NCI-H1694 treated with DMSO at 0.1 percent for 48 hours (cell line): Measurements from ENCODE around the gene ZDBF2.
A peak's percentile ranks its signal among the peaks of the same experiment; 100 is the strongest.
"Not testable (repeated sequence)": the region's sequence is repeated elsewhere in the genome, so short reads cannot be mapped to it uniquely, and the experiment has no call there.

Experiments used
- DNase-seq: peaks from one replicate; lab custom pipeline; 2025; lab: John Stamatoyannopoulos, UW

ZDBF2 gene

GRCh38 chr2:206259376-206260187, 14.9 kb upstream of the ZDBF2 start:
- DNase-seq: no peak

GRCh38 chr2:206260188-206261012, 14.1 kb upstream of the ZDBF2 start:
- peak; percentile 11 for DNase-seq

GRCh38 chr2:206263959-206264603, 10.4 kb upstream of the ZDBF2 start:
- no peak for DNase-seq

GRCh38 chr2:206266130-206267125, 8.0 kb upstream of the ZDBF2 start:
- no peak for DNase-seq

- DNase-seq: no peak
These were observed 6.9 kb upstream of the ZDBF2 start for GRCh38 chr2:206267567-206267966.

- no peak for DNase-seq
These were observed 3.4 kb upstream of the ZDBF2 start for GRCh38 chr2:206271065-206271464.

- no peak for DNase-seq
These were observed 558 bp upstream of the ZDBF2 start for GRCh38 chr2:206273905-206274304.

GRCh38 chr2:206275312-206276055, 1.0 kb downstream of the ZDBF2 start:
- DNase-seq: peak; percentile 25

GRCh38 chr2:206276169-206276942, 1.9 kb downstream of the ZDBF2 start:
- no peak for DNase-seq

GRCh38 chr2:206277503-206277902, 3.0 kb downstream of the ZDBF2 start:
- no peak for DNase-seq

- DNase-seq: no peak
These were observed 8.3 kb downstream of the ZDBF2 start for GRCh38 chr2:206282746-206283145.

GRCh38 chr2:206287197-206287596, 12.7 kb downstream of the ZDBF2 start:
- no peak for DNase-seq

- no peak for DNase-seq
These were observed 14.9 kb downstream of the ZDBF2 start for GRCh38 chr2:206289391-206289790.

GRCh38 chr2:206296128-206296527, 21.7 kb downstream of the ZDBF2 start:
- no peak for DNase-seq

- not testable (repeated sequence) for DNase-seq
These were observed 25.1 kb downstream of the ZDBF2 start for GRCh38 chr2:206299608-206300007.

- DNase-seq: no peak
These were observed 31.2 kb downstream of the ZDBF2 start for GRCh38 chr2:206305523-206306245.

- DNase-seq: no peak
These were observed 36.6 kb downstream of the ZDBF2 start for GRCh38 chr2:206311026-206311425.

GRCh38 chr2:206316141-206316540, 41.7 kb downstream of the ZDBF2 start:
- no peak for DNase-seq

- DNase-seq: no peak
These were observed 48.6 kb downstream of the ZDBF2 start for GRCh38 chr2:206323033-206323432.
